ENCODE measurements around the gene CCSER1.
"Not testable (repeated sequence)": the region's sequence is repeated elsewhere in the genome, so short reads cannot be mapped to it uniquely, and the experiment has no call there.

Gene CCSER1

GRCh38 chr4:90458576-90458975 is 331.4 kb downstream of the CCSER1 start:
- H3K79me2 ChIP-seq (ENCODE audit: control insufficient read depth, low read length), result no peaks in the 10 kb centered on the region
- no peak overlapping the region for H3K4me2 ChIP-seq (ENCODE audit: low read length)
- TF ChIP-seq, protein P1, sequence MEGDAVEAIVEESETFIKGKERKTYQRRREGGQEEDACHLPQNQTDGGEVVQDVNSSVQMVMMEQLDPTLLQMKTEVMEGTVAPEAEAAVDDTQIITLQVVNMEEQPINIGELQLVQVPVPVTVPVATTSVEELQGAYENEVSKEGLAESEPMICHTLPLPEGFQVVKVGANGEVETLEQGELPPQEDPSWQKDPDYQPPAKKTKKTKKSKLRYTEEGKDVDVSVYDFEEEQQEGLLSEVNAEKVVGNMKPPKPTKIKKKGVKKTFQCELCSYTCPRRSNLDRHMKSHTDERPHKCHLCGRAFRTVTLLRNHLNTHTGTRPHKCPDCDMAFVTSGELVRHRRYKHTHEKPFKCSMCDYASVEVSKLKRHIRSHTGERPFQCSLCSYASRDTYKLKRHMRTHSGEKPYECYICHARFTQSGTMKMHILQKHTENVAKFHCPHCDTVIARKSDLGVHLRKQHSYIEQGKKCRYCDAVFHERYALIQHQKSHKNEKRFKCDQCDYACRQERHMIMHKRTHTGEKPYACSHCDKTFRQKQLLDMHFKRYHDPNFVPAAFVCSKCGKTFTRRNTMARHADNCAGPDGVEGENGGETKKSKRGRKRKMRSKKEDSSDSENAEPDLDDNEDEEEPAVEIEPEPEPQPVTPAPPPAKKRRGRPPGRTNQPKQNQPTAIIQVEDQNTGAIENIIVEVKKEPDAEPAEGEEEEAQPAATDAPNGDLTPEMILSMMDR (IDR thresholded peaks at IDR 0.05; ENCODE audit: low read depth, low read length, poor library complexity, severe bottlenecking), result no peak
- no peak for TF ChIP-seq EZH2phosphoT487 (IDR thresholded peaks at IDR 0.05; ENCODE audit: borderline replicate concordance, low read length)
- H3K9me2 ChIP-seq (replicated peaks; ENCODE audit: control insufficient read depth, low read length), result no peaks in the 10 kb centered on the region
- H4K20me1 ChIP-seq (ENCODE audit: control insufficient read depth, insufficient read depth, low read depth, low read length), result no peaks in the 10 kb centered on the region
- no peak overlapping the region for H3K27ac ChIP-seq (ENCODE audit: low read depth, low read length)
- H3K4me1 ChIP-seq (ENCODE audit: control insufficient read depth, low read length), result no peaks in the 10 kb centered on the region
- H3K4me3 ChIP-seq (ENCODE audit: low read length), result no peak overlapping the region
- H3K27me3 ChIP-seq (ENCODE audit: control insufficient read depth, low read length), result no peaks in the 10 kb centered on the region
- H3K36me3 ChIP-seq (ENCODE audit: control insufficient read depth, low read length), result no peaks in the 10 kb centered on the region
- H3K9me3 ChIP-seq (ENCODE audit: control insufficient read depth, insufficient read depth, low read length), result peaks cover 3% of the 10 kb centered on the region; the same call in 1 of the 2 replicates
- no peaks in the 10 kb centered on the region for H3F3A ChIP-seq (ENCODE audit: control insufficient read depth, insufficient read depth)

- no peaks in the 10 kb centered on the region for H3K4me1 ChIP-seq (ENCODE audit: control insufficient read depth, low read length)
- no peak overlapping the region for H3K4me3 ChIP-seq (ENCODE audit: low read length)
- H3K9me2 ChIP-seq (replicated peaks; ENCODE audit: control insufficient read depth, low read length), result no peaks in the 10 kb centered on the region
- H3K27me3 ChIP-seq (ENCODE audit: control insufficient read depth, low read length), result no peaks in the 10 kb centered on the region
- no peak overlapping the region for H3K27ac ChIP-seq (ENCODE audit: low read depth, low read length)
- no peak overlapping the region for H3K4me2 ChIP-seq (ENCODE audit: low read length)
- no peaks in the 10 kb centered on the region for H3F3A ChIP-seq (ENCODE audit: control insufficient read depth, insufficient read depth)
- TF ChIP-seq, protein P1 (IDR thresholded peaks at IDR 0.05; ENCODE audit: low read depth, low read length, poor library complexity, severe bottlenecking), result no peak
- TF ChIP-seq EZH2phosphoT487 (IDR thresholded peaks at IDR 0.05; ENCODE audit: borderline replicate concordance, low read length), result no peak
- no peaks in the 10 kb centered on the region for H4K20me1 ChIP-seq (ENCODE audit: control insufficient read depth, insufficient read depth, low read depth, low read length)
- no peaks in the 10 kb centered on the region for H3K36me3 ChIP-seq (ENCODE audit: control insufficient read depth, low read length)
- no peaks in the 10 kb centered on the region for H3K9me3 ChIP-seq (ENCODE audit: control insufficient read depth, insufficient read depth, low read length)
- H3K79me2 ChIP-seq (ENCODE audit: control insufficient read depth, low read length), result no peaks in the 10 kb centered on the region
Measured at GRCh38 chr4:90474484-90474883, 347.3 kb downstream of the CCSER1 start.

DNA sequence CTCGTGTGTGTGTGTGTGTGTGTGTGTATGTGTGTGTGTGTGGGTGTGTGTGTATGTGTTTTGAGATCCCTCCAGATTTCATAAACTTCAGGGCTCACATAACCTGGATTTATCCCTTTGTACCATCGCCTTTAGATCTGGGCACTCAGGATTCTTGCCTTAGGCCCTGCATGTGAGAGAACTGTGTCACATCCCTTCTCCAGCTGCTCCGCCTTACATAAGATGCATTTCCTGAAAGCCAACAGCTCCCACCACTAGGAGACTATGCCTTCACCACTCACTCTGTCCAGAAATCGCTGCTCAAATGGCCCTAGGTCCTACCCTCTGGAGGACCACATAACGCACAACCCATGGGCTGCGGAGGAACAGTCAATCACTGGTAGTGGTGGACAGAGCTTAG is 348.8 kb downstream of the CCSER1 start:
- H3K4me3 ChIP-seq (ENCODE audit: low read length), result no peak overlapping the region
- no peaks in the 10 kb centered on the region for H3K36me3 ChIP-seq (ENCODE audit: control insufficient read depth, low read length)
- no peaks in the 10 kb centered on the region for H3K4me1 ChIP-seq (ENCODE audit: control insufficient read depth, low read length)
- TF ChIP-seq EZH2phosphoT487 (IDR thresholded peaks at IDR 0.05; ENCODE audit: borderline replicate concordance, low read length), result no peak
- TF ChIP-seq, protein P1 (IDR thresholded peaks at IDR 0.05; ENCODE audit: low read depth, low read length, poor library complexity, severe bottlenecking), result no peak
- H3K9me2 ChIP-seq (replicated peaks; ENCODE audit: control insufficient read depth, low read length), result no peaks in the 10 kb centered on the region
- H3K9me3 ChIP-seq (ENCODE audit: control insufficient read depth, insufficient read depth, low read length), result no peaks in the 10 kb centered on the region
- no peaks in the 10 kb centered on the region for H3K27me3 ChIP-seq (ENCODE audit: control insufficient read depth, low read length)
- H4K20me1 ChIP-seq (ENCODE audit: control insufficient read depth, insufficient read depth, low read depth, low read length), result no peaks in the 10 kb centered on the region
- no peak overlapping the region for H3K4me2 ChIP-seq (ENCODE audit: low read length)
- no peaks in the 10 kb centered on the region for H3F3A ChIP-seq (ENCODE audit: control insufficient read depth, insufficient read depth)
- H3K79me2 ChIP-seq (ENCODE audit: control insufficient read depth, low read length), result no peaks in the 10 kb centered on the region
- H3K27ac ChIP-seq (ENCODE audit: low read depth, low read length), result no peak overlapping the region

DNA sequence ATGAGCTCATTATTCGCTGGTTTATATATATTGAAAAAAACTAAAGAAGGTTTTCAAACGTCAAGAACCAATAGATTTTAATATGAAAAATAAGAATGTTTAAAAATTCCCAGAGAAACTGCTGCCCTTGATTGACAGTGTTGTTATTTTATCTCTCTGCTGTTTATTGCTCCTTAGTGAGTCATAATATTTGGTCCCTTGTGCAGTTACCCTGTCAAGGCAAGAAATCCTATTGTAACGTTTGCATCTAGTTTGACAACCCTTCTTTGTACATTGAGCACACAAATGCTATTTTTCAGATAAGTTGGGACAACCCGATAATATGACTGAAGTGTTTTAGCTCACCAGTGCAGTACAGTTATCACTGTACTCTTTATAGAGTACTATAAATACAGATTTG is 349.4 kb downstream of the CCSER1 start:
- Histone ChIP-seq H3K4me3 (ENCODE audit: low read length) (no peak overlapping the region), H4K20me1 (ENCODE audit: control insufficient read depth, insufficient read depth, low read depth, low read length) (no peaks in the 10 kb centered on the region), H3K4me2 (ENCODE audit: low read length) (no peak overlapping the region), H3K36me3 (ENCODE audit: control insufficient read depth, low read length) (no peaks in the 10 kb centered on the region), H3K79me2 (ENCODE audit: control insufficient read depth, low read length) (no peaks in the 10 kb centered on the region), H3K9me3 (ENCODE audit: control insufficient read depth, insufficient read depth, low read length) (no peaks in the 10 kb centered on the region), H3K27me3 (ENCODE audit: control insufficient read depth, low read length) (no peaks in the 10 kb centered on the region), H3K27ac (ENCODE audit: low read depth, low read length) (no peak overlapping the region), H3F3A (ENCODE audit: control insufficient read depth, insufficient read depth) (no peaks in the 10 kb centered on the region), H3K9me2 (replicated peaks; ENCODE audit: control insufficient read depth, low read length) (no peaks in the 10 kb centered on the region), H3K4me1 (ENCODE audit: control insufficient read depth, low read length) (no peaks in the 10 kb centered on the region)
- TF ChIP-seq, protein P1 (IDR thresholded peaks at IDR 0.05; ENCODE audit: low read depth, low read length, poor library complexity, severe bottlenecking), result no peak
- no peak for TF ChIP-seq EZH2phosphoT487 (IDR thresholded peaks at IDR 0.05; ENCODE audit: borderline replicate concordance, low read length)

GRCh38 chr4:90484894-90485293 is 357.7 kb downstream of the CCSER1 start:
- not testable (repeated sequence) for H3K4me3 ChIP-seq (ENCODE audit: low read length); H3K36me3 ChIP-seq (ENCODE audit: control insufficient read depth, low read length); H3F3A ChIP-seq (ENCODE audit: control insufficient read depth, insufficient read depth); H3K27ac ChIP-seq (ENCODE audit: low read depth, low read length); H3K9me2 ChIP-seq (replicated peaks; ENCODE audit: control insufficient read depth, low read length); H3K27me3 ChIP-seq (ENCODE audit: control insufficient read depth, low read length); H3K79me2 ChIP-seq (ENCODE audit: control insufficient read depth, low read length); H3K4me1 ChIP-seq (ENCODE audit: control insufficient read depth, low read length); H3K4me2 ChIP-seq (ENCODE audit: low read length); H4K20me1 ChIP-seq (ENCODE audit: control insufficient read depth, insufficient read depth, low read depth, low read length); H3K9me3 ChIP-seq (ENCODE audit: control insufficient read depth, insufficient read depth, low read length)
